ENCODE measurements around the gene RHOH. TPM values are rescaled to one million over a fixed set of nuclear protein-coding genes. Genes with fewer than 3 reads are reported as not detected.

Gene RHOH
- total and polyA plus RNA-seq, 9 of the 15 experiments (the other 6 are each of a cell fraction or from before 2014, with no cell fraction given) = 14.3 to 37.7 (median 23.2) TPM

DNA sequence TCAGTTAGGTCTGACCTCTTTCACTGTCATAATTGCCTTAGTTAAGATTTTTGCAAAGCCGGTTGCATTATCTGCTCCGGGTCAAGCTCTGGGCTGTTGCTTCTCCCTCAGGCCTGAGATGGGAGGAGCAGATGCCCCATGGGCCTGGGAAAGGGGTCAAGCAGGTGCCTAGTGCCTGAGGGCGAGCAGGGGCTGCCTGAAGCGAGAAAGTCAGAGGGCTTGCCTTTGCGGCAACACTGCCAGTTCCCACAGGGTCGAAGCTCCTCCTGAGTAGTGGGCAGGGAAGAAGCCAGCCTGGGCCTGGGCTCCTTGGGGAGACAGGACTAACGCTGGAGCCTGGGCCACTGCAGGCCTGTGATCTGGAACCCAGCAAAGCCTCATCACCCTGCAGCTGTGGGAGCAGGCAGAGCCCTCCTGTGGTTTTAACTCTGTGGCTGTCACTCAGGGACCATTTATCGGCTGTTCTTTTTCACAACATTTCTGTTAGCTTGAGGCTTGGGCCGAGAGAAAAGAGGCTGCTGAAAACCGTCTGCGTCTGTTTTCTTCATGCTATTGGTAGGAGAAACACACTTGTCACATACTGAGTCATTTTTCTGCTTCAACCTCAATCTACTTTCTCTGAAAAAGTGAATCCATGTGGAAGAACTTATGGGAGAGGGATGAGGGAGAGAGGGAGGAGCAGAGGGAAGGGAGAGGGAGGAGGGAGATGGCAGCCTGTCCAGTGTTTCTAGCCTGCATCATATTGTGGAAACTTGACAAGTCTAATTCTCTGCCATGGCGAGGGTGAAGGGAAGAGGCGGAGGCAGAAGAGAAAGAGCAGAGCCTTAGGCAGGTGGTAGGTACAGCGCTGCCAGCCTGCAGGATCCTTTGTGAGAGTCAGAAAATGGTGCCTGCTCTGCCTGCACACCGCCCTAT, 68.4 kb downstream of the RHOH start:
- no TSS peak for BruUV-seq (replicated peaks)
- H3K4me1 ChIP-seq (replicated peaks in 1 of 2; ENCODE audit: control insufficient read depth in 2 of 2, insufficient read depth in 2 of 2, low read length in 2 of 2) = peaks cover 11 to 25% of the 10 kb centered on the region in 2 experiments
- in situ Hi-C loops (cut with MboI) (no loop called here), intact Hi-C loops (cut with micrococcal nuclease) (loop anchor here (5.0 kb wide), 1 partner anchor 42 kb away; no protein-coding TSS in a partner anchor)
- no peaks in the 10 kb centered on the region for H3K79me2 ChIP-seq (ENCODE audit: control insufficient read depth, insufficient read depth, low read length)
- CTCF ChIA-PET (ENCODE audit: low intra/inter-chr PET ratio) = no interaction called here
- no peaks in the 10 kb centered on the region for H3K9me3 ChIP-seq (replicated peaks; ENCODE audit: control insufficient read depth, insufficient read depth, low read depth, low read length)
- FAIRE-seq = peak; percentile 75
- POLR2A ChIA-PET = interaction anchor here (0.6 to 1.1 kb wide), 6 partner anchors 10 to 813 kb away, joined by 3 to 5 read pairs (median 3); no protein-coding TSS in a partner anchor
- DNase-seq (ENCODE audit: extremely low read depth in 1 of 4, low spot score in 3 of 4) = peak; percentile 66 to 85 (median 71)
- H3K27me3 ChIP-seq (ENCODE audit: control insufficient read depth in 2 of 2, insufficient read depth in 2 of 2, low read length in 2 of 2) = no peaks in the 10 kb centered on the region
- WGBS (ENCODE audit: insufficient coverage, low coverage, missing lambda C conversion rate) = 23% methylated on average over 15 of the region's 15 CpGs
- H4K20me1 ChIP-seq (replicated peaks; ENCODE audit: control insufficient read depth, insufficient read depth, low read length) = no peaks in the 10 kb centered on the region
- no peak overlapping the region for H2AFZ ChIP-seq (ENCODE audit: low read depth, low read length)
- peak; percentile 91 for ATAC-seq
- no peaks in the 10 kb centered on the region for H3K9me1 ChIP-seq (ENCODE audit: control insufficient read depth, insufficient read depth, low read length)
- no peak overlapping the region for H3K4me2 ChIP-seq (ENCODE audit: insufficient read depth, low read length)
- H3K36me3 ChIP-seq (ENCODE audit: control insufficient read depth, insufficient read depth, low read length) = no peaks in the 10 kb centered on the region
- 0 out of 3 replicates have a peak overlapping the region, but pooled peaks have one; percentile 14 for H3K27ac ChIP-seq (ENCODE audit: extremely low read depth, low read depth, low read length)
- H3K9ac ChIP-seq (ENCODE audit: insufficient read depth in 1 of 2, low read depth in 2 of 2, low read length in 2 of 2) = peak overlapping the region in 1 of 2 experiments; percentile 54; a peak in 1 of 4 replicates
- no peak overlapping the region for H3K4me3 ChIP-seq
- TF ChIP-seq PKNOX1 (IDR thresholded peaks at IDR 0.05) (peak; percentile 97), MEIS2 (IDR thresholded peaks at IDR 0.05; ENCODE audit: partially characterized antibody) (peak; percentile 77), ADNP (tag; IDR thresholded peaks at IDR 0.05) (0 out of 2 replicates have a peak, but pooled peaks have one; percentile 14), ZNF174 (CRISPR knock-in tag; IDR thresholded peaks at IDR 0.05) (no peak), POLR2AphosphoS5 (IDR thresholded peaks at IDR 0.05; ENCODE audit: control insufficient read depth, insufficient read depth, low read depth, low read length) (peak; percentile 35; the same call in 1 of the 2 replicates), CBFA2T3 (IDR thresholded peaks at IDR 0.05) (peak; percentile 73), ARID1B (IDR thresholded peaks at IDR 0.05) (peak; percentile 36; the same call in 1 of the 2 replicates), ZNF175 (CRISPR knock-in tag; IDR thresholded peaks at IDR 0.05; ENCODE audit: low read depth) (peak; percentile 46; the same call in 1 of the 2 replicates), TFAP4 (CRISPR knock-in tag; IDR thresholded peaks at IDR 0.05; ENCODE audit: borderline replicate concordance) (peak; percentile 91)
- TF ChIP-seq, protein P1, sequence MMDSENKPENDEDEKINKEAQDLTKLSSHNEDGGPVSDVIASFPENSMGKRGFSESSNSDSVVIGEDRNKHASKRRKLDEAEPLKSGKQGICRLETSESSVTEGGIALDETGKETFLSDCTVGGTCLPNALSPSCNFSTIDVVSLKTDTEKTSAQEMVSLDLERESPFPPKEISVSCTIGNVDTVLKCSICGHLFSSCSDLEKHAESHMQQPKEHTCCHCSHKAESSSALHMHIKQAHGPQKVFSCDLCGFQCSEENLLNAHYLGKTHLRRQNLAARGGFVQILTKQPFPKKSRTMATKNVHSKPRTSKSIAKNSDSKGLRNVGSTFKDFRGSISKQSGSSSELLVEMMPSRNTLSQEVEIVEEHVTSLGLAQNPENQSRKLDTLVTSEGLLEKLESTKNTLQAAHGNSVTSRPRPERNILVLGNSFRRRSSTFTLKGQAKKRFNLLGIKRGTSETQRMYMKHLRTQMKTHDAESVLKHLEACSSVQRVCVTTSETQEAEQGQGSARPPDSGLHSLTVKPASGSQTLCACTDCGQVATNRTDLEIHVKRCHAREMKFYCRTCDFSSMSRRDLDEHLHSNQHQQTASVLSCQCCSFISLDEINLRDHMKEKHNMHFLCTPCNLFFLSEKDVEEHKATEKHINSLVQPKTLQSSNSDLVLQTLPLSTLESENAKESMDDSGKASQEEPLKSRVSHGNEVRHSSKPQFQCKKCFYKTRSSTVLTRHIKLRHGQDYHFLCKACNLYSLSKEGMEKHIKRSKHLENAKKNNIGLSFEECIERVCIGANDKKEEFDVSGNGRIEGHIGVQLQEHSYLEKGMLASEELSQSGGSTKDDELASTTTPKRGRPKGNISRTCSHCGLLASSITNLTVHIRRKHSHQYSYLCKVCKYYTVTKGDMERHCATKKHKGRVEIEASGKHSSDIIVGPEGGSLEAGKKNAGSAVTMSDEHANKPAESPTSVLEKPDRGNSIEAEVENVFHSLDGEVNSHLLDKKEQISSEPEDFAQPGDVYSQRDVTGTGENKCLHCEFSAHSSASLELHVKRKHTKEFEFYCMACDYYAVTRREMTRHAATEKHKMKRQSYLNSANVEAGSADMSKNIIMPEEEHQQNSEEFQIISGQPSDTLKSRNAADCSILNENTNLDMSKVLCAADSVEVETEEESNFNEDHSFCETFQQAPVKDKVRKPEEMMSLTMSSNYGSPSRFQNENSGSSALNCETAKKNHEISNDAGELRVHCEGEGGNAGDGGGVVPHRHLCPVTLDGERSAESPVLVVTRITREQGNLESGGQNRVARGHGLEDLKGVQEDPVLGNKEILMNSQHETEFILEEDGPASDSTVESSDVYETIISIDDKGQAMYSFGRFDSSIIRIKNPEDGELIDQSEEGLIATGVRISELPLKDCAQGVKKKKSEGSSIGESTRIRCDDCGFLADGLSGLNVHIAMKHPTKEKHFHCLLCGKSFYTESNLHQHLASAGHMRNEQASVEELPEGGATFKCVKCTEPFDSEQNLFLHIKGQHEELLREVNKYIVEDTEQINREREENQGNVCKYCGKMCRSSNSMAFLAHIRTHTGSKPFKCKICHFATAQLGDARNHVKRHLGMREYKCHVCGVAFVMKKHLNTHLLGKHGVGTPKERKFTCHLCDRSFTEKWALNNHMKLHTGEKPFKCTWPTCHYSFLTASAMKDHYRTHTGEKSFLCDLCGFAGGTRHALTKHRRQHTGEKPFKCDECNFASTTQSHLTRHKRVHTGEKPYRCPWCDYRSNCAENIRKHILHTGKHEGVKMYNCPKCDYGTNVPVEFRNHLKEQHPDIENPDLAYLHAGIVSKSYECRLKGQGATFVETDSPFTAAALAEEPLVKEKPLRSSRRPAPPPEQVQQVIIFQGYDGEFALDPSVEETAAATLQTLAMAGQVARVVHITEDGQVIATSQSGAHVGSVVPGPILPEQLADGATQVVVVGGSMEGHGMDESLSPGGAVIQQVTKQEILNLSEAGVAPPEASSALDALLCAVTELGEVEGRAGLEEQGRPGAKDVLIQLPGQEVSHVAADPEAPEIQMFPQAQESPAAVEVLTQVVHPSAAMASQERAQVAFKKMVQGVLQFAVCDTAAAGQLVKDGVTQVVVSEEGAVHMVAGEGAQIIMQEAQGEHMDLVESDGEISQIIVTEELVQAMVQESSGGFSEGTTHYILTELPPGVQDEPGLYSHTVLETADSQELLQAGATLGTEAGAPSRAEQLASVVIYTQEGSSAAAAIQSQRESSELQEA (IDR thresholded peaks at IDR 0.05; ENCODE audit: low read depth) = no peak

Data from K562 (cell line).